Lower leg skin (tissue), 4 donors: ENCODE measurements around the gene SPATA9. TPM values are rescaled to one million over a fixed set of nuclear protein-coding genes. Genes with fewer than 3 reads are reported as not detected.

Experiments
- DNase-seq, 2 donors: peaks; one replicate each; pipeline ENCODE4 v3.0.0-alpha.2; 2019; ENCODE audit warnings: low spot score in 2 of 2
- H3K4me3 ChIP-seq: fragments of 200-600 bp; sonication (generic); 2 replicates; pipeline ENCODE4 v1.5.1; 2017; ENCODE audit warnings: mild to moderate bottlenecking, low read depth; ENCODE audit not compliant: poor library complexity, severe bottlenecking
- CTCF ChIP-seq, 3 donors: fragments of 450-650 bp; IDR thresholded peaks; one replicate each; pipeline ENCODE4 v1.5.1; 2016; ENCODE audit warnings: antibody characterized with exemption in 3 of 3, mild to moderate bottlenecking in 3 of 3, moderate library complexity in 2 of 3
- POLR2A ChIP-seq, 2 donors: fragments of 450-650 bp; IDR thresholded peaks; one replicate each; pipeline ENCODE4 v1.6.1; 2016 to 2017; ENCODE audit warnings: antibody characterized with exemption in 2 of 2, mild to moderate bottlenecking in 1 of 2, moderate library complexity in 1 of 2
- WGBS, 2 donors: methylation state at CpG; one replicate each; pipeline ENCODE4 v1.1.5; 2018; 5-methylcytosine and 5-hydroxymethylcytosine counted together
- intact Hi-C: fragments of 100-400 bp; cut with DNase I; formaldehyde crosslinking; loops from one replicate; pipeline ENCODE4 v1.15.0; 2023; ENCODE audit warnings: low total_unique reads
- total RNA-seq, 4 donors: library from RNA; depleted of rRNA; stranded (reverse); fragments of >200 nt; gene quantifications; one replicate each; pipeline ENCODE4 v1.1.0, GENCODE V29; 2016

SPATA9 gene
- total RNA-seq, 4 donors from 2014 or later = 0.99 TPM; not detected in 3

- no peak overlapping the region for H3K4me3 ChIP-seq
- TF ChIP-seq POLR2A (IDR thresholded peaks at IDR 0.05) (no peak), CTCF (IDR thresholded peaks at IDR 0.05) (no peak)
- intact Hi-C loops = no loop called here
- DNase-seq = no peak
- WGBS, 2 donors = 61 to 63% methylated on average over 1 of the region's 1 CpG
These were observed 56.1 kb downstream of the SPATA9 start for GRCh38 chr5:95626701-95627100.

GRCh38 chr5:95624368-95624767 is 58.4 kb downstream of the SPATA9 start:
- intact Hi-C loops = no loop called here
- 94 to 98% methylated on average over 2 of the region's 2 CpGs for WGBS, 2 donors
- no peak for DNase-seq
- H3K4me3 ChIP-seq = no peak overlapping the region
- TF ChIP-seq POLR2A (IDR thresholded peaks at IDR 0.05) (no peak), CTCF (IDR thresholded peaks at IDR 0.05) (no peak)

GRCh38 chr5:95623706-95624105 is 59.1 kb downstream of the SPATA9 start:
- intact Hi-C loops = no loop called here
- no peak for TF ChIP-seq POLR2A (IDR thresholded peaks at IDR 0.05)
- no peak for TF ChIP-seq CTCF (IDR thresholded peaks at IDR 0.05)
- H3K4me3 ChIP-seq = no peak overlapping the region
- WGBS, 2 donors = 94 to 96% methylated on average over 5 of the region's 5 CpGs
- no peak for DNase-seq

GRCh38 chr5:95621839-95622629 is 60.8 kb downstream of the SPATA9 start:
- 68 to 70% methylated on average over 8 of the region's 8 CpGs for WGBS, 2 donors
- no peak overlapping the region for H3K4me3 ChIP-seq

GRCh38 chr5:95620870-95621838 is 61.6 kb downstream of the SPATA9 start:
- WGBS, 2 donors = 4 to 10% methylated on average over 22 to 39 of the region's 92 CpGs
- peak in 1 of 2 donors; percentile 86 for DNase-seq
- peak overlapping the region; percentile 39 for H3K4me3 ChIP-seq
- intact Hi-C loops = no loop called here
- no peak for TF ChIP-seq POLR2A (IDR thresholded peaks at IDR 0.05)
- no peak for TF ChIP-seq CTCF (IDR thresholded peaks at IDR 0.05)

More at GRCh38 chr5:95621839-95622629, 60.8 kb downstream of the SPATA9 start:
- no peak for TF ChIP-seq POLR2A (IDR thresholded peaks at IDR 0.05)
- no peak for TF ChIP-seq CTCF (IDR thresholded peaks at IDR 0.05)
- no peak for DNase-seq
- intact Hi-C loops = no loop called here
